HG03103 (cell line): ENCODE results near the gene B3GNT3.
A peak's percentile ranks its signal among the peaks of the same experiment; 100 is the strongest.
"Not testable (repeated sequence)": the region's sequence is repeated elsewhere in the genome, so short reads cannot be mapped to it uniquely, and the experiment has no call there.

ENCODE experiments used
- ATAC-seq: cut with Tn5 transposase; IDR thresholded peaks from one replicate; pipeline ENCODE4 v1.9.1; 2021; ENCODE audit warnings: low read depth; ENCODE audit not compliant: unreplicated experiment

B3GNT3 gene

GRCh38 chr19:17765069-17765618 lies 29.8 kb upstream of the B3GNT3 start:
- ATAC-seq: no peak

- ATAC-seq: no peak
Measured at GRCh38 chr19:17766543-17767131, 28.3 kb upstream of the B3GNT3 start.

- no peak for ATAC-seq
Measured at GRCh38 chr19:17767559-17767958, 27.4 kb upstream of the B3GNT3 start.

GRCh38 chr19:17770613-17771012 lies 24.3 kb upstream of the B3GNT3 start:
- ATAC-seq: no peak

GRCh38 chr19:17772172-17772571 lies 22.8 kb upstream of the B3GNT3 start:
- no peak for ATAC-seq

- no peak for ATAC-seq
Measured at GRCh38 chr19:17775245-17775927, 19.6 kb upstream of the B3GNT3 start.

GRCh38 chr19:17775991-17776803 lies 18.7 kb upstream of the B3GNT3 start:
- ATAC-seq: peak; percentile 78

- not testable (repeated sequence) for ATAC-seq
Measured at GRCh38 chr19:17777840-17778239, 17.1 kb upstream of the B3GNT3 start.

GRCh38 chr19:17778251-17778967 lies 16.5 kb upstream of the B3GNT3 start:
- ATAC-seq: no peak

GRCh38 chr19:17778968-17779929 lies 15.7 kb upstream of the B3GNT3 start:
- ATAC-seq: no peak

GRCh38 chr19:17780781-17781180 lies 14.2 kb upstream of the B3GNT3 start:
- ATAC-seq: no peak

- not testable (repeated sequence) for ATAC-seq
Measured at GRCh38 chr19:17783721-17784120, 11.2 kb upstream of the B3GNT3 start.

- no peak for ATAC-seq
Measured at GRCh38 chr19:17784201-17785008, 10.5 kb upstream of the B3GNT3 start.

GRCh38 chr19:17787274-17787913 lies 7.5 kb upstream of the B3GNT3 start:
- ATAC-seq: no peak

GRCh38 chr19:17788632-17789031 lies 6.3 kb upstream of the B3GNT3 start:
- ATAC-seq: no peak

GRCh38 chr19:17790059-17790780 lies 4.7 kb upstream of the B3GNT3 start:
- ATAC-seq: no peak

- no peak for ATAC-seq
Measured at GRCh38 chr19:17794412-17794730, 567 bp upstream of the B3GNT3 start.

GRCh38 chr19:17795495-17795856 lies 538 bp downstream of the B3GNT3 start:
- ATAC-seq: no peak
